Hematopoietic multipotent progenitor cell treated with erythropoietin and hydrocortisone succinate and interleukin-3 and kit ligand, for 6 days (in vitro differentiated cells): ENCODE results near the gene TRMU.

Experiments
- DNase-seq: peaks from one replicate; pipeline ENCODE4 v3.0.0-alpha.2; 2015

TRMU gene

GRCh38 chr22:46371623-46372226 is 36.2 kb downstream of the TRMU start:
- no peak for DNase-seq

DNA sequence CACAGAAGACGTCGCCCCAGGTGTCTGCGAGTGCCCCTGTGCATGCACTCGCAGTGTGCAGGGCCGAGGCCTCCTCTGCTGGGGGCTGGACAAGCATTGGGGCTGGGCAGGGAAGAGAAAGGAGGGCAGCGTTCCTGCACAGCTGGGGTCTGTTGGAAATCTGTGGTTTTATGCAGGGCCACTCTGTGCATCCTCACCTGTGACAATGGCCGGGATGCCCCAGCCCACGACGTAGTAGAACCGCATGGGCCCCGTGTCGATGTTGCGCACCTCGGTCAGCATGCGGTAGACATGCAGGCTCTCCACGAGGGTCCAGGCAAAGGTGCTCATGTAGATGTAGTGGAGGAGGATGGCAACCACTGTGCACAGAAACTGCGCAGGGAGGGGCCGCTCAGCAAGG is 37.2 kb downstream of the TRMU start:
- no peak for DNase-seq

DNA sequence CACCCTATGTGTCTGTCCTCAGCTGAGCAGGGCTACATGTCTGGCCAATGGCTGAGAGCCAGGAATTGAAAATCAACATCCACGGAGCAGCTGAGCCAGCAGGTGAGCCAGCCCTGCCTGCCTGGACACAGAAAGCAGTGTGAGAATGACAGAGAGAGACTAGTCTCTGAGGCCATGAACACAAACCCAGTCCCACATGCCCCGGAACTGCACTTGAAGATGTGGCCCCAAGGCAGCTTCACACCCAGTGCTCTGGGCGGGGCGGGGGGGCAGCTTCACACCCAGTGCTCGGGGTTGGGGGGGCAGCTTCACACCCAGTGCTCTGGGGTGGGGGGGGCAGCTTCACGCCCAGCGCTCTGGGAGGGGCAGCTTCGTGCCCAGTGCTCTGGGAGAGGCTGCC is 37.6 kb downstream of the TRMU start:
- DNase-seq, result no peak

GRCh38 chr22:46373921-46374662 is 38.6 kb downstream of the TRMU start:
- DNase-seq, result peak; percentile 88

DNA sequence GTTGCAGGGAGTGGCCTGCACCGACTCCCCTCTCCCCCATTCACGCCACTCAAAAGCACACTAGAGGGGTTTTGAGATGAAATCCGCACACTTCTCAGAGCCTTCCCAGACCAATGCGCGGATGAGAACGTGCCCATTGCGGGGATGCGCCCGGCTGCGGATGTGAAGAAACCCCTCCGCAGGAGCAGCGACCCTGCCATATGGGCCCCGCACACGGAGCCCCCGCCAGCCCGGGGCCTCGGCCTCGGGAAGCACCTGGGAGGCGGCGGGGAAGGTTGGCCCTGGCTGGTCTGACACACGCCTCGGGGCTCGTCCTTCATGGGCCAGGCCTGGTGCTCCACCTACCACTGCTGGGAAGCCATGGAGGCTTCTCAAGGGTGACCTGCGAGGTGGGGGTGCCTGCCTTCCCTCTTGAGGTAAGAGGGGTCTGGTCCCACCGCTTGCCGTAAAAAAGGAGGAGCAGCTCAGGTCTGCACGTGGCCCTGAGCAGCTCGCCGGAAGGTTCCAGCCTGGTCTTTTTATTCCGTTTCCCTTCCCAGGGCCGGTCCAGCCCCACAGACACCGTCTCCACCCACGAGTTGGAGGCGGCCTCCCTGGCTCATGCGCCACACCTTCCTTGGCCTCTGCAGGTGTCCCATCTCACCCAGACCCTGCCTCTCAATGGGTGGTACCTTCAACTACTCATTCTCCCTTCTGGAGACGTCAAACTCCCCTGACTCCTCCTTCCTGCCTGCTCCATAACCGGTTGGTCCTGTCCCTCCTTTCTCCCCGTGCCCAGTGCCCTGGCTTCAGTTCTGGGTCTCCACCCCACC is 39.4 kb downstream of the TRMU start:
- DNase-seq, result no peak

GRCh38 chr22:46376111-46376510 is 40.6 kb downstream of the TRMU start:
- no peak for DNase-seq

- DNase-seq, result no peak
Observed at GRCh38 chr22:46376908-46377524, 41.5 kb downstream of the TRMU start.

DNA sequence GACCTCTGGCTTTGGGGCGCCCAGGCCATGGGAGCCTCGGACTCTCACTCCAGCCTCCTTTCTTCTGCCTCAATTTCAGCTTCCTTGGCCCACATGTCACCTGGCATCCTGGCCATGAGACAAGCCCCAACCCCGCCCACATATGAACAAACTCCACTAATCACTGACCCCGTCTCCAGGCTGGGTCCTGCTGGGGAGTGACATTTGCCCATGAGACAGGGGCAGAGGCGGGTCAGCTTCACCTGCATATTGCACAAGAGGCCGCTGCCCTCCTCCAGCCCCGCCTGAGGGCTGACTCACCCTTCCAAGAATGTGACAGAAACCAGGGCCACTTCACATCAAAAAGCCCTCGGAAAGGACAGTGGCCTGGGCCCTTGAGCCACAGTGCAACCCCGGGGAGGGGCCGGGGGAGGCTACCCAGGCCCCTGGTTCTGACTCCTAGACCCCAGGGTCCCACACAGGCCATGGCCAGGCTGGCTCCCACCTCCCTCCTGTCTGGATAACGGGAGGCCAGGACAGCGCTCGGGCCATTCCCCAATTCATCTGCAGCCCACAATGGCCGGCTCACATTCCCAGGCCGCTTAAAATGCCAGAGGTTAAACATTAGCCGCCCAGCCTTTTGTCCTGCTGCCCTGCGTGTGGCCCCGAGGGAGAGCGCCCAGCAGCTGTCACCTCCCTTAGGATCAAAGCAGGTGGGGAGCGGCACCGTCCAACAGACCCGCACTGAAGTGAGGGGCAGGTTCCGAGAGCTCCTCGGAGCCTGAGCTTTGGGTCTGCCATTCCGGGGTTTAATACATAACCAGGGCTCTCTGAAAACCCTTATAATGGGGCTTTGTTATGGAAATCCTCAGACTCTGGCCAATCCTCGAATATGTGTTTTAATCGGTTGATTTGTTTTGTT is 42.3 kb downstream of the TRMU start:
- no peak for DNase-seq

GRCh38 chr22:46378426-46379065 is 43.0 kb downstream of the TRMU start:
- DNase-seq, result no peak

DNA sequence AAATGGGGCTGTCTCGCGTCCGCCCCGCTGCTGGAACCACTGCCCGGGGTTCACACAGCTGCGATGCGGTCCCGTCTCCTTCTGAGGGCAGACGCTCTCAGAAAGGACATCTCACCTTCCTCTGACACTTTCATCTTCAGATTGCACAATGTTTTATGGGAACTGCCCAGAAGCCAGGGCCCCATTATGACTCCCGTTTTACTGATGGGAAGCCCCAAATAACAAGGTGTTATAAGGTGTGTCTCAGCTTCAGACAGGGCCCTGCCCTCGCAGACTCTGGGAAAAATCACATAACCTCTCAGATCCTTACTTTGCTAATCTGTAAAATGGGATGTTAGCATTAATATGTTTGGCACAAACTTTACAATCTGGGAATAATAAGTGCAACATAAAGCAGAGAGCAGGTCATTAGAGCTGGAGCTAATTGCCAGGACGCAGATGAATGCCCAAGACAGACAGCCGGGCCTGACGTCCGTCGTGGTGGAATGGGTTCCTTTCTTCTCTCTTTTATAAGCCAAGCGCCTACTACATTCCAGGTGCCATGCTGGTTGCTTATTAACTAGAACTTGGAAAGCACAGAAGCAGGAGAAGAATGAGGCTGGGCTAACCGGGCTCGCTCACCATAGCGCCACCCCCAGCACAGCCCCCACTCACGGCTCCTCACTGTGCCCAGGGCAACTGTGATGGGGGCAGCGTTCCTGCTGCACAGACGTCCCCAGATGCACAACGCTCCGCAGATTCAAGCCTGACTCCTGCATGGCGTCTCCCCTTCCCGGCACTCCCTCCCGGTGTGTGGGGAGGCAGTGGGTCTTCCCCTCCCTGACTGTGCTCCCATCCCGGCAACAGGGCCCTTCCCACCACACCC is 43.8 kb downstream of the TRMU start:
- DNase-seq, result no peak

- no peak for DNase-seq
Observed at GRCh38 chr22:46380069-46380468, 44.6 kb downstream of the TRMU start.

- DNase-seq, result no peak
Observed at GRCh38 chr22:46380581-46380980, 45.1 kb downstream of the TRMU start.

- DNase-seq, result no peak
Observed at GRCh38 chr22:46381142-46381541, 45.6 kb downstream of the TRMU start.

DNA sequence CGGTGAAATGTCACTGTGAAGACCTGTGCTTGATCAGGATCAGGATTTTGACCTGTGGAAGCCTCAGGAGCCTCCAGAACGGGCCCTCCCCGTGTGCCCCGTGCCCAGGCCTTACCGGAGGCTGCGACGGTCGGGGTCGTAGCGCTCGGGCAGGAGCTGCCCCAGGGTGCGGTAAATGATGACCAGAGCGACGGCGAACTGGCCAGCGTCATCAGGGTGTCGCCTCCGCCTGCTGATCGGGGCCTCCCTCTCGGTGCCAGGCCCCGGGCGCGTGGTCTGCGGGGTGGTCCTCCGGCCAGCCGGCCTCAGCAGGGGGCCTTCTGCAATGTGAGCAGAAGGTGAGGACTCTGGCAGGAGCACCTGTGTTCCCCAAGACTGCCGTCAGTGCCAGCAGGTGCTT is 46.2 kb downstream of the TRMU start:
- no peak for DNase-seq

GRCh38 chr22:46382524-46382923 is 47.0 kb downstream of the TRMU start:
- DNase-seq, result no peak

- DNase-seq, result no peak
Observed at GRCh38 chr22:46386312-46386711, 50.8 kb downstream of the TRMU start.

DNA sequence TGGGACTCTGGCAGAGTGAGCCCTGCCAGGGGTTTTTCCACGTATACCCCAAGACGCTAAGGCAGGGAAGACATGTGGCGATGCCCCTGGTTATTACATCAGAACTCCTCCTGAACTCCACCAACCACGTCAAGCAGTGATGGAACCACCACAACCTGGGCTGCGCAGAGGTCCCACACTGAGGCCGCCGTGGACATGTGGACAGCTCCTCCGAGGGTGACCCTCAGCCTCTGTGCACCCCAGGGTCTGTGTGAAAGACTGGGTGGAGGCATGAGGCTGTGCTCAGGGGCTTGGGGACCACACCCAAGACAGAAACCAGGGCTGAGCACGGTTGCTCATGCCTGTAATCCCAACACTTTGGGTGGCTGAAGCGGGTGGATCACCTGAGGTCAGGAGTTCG is 52.2 kb downstream of the TRMU start:
- no peak for DNase-seq

- DNase-seq, result no peak
Observed at GRCh38 chr22:46388647-46389046, 53.1 kb downstream of the TRMU start.

GRCh38 chr22:46389081-46389480 is 53.6 kb downstream of the TRMU start:
- DNase-seq, result no peak

- no peak for DNase-seq
Observed at GRCh38 chr22:46390105-46390651, 54.7 kb downstream of the TRMU start.
